ENCODE data around the gene ACOX3.

- TF ChIP-seq CTCF (IDR thresholded peaks at IDR 0.05; ENCODE audit: low read depth, low read length, missing input control) (no peak), RAD21 (IDR thresholded peaks at IDR 0.05) (no peak), REST (IDR thresholded peaks at IDR 0.05) (no peak), MAX (IDR thresholded peaks at IDR 0.05) (no peak), ZBTB33 (IDR thresholded peaks at IDR 0.05) (no peak), SP1 (IDR thresholded peaks at IDR 0.05) (no peak), YY1 (IDR thresholded peaks at IDR 0.05) (no peak), GABPA (IDR thresholded peaks at IDR 0.05 in 1 of 2, conservative IDR thresholded peaks at IDR 0.05 in 1 of 2) (no peak), RXRA (IDR thresholded peaks at IDR 0.05) (no peak), JUND (IDR thresholded peaks at IDR 0.05) (no peak)
Observed at GRCh38 chr4:8316911-8317351, 123.6 kb downstream of the ACOX3 start.

All from liver (tissue), 3 donors.